Choroid plexus epithelial cell (primary cell): ENCODE measurements around the gene UBE3B.
A peak's percentile ranks its signal among the peaks of the same experiment; 100 is the strongest.

Experiments
- DNase-seq: peaks from one replicate; pipeline ENCODE4 v3.0.0-alpha.2; 2010; ENCODE audit warnings: low read depth
- H3K4me3 ChIP-seq: 2 replicates; pipeline ENCODE4 v1.5.1; 2011; ENCODE audit warnings: low read depth, mild to moderate bottlenecking, control low read depth, low read length, moderate library complexity
- CTCF ChIP-seq: conservative IDR thresholded peaks from 2 replicates; pipeline ENCODE4 v1.5.1; 2011; ENCODE audit warnings: low read depth, mild to moderate bottlenecking, control low read depth, inconsistent platforms, low read length, moderate library complexity

UBE3B gene

GRCh38 chr12:109444259-109444658 lies 33.2 kb upstream of the UBE3B start:
- peak; percentile 31 for DNase-seq
- TF ChIP-seq CTCF, result no peak
- no peak overlapping the region for H3K4me3 ChIP-seq

- TF ChIP-seq CTCF, result no peak
- DNase-seq, result peak; percentile 77
These were observed 32.2 kb upstream of the UBE3B start for GRCh38 chr12:109445191-109445609.

GRCh38 chr12:109446869-109447268 lies 30.6 kb upstream of the UBE3B start:
- no peak for TF ChIP-seq CTCF
- DNase-seq, result no peak
- no peak overlapping the region for H3K4me3 ChIP-seq

More at GRCh38 chr12:109445191-109445609, 32.2 kb upstream of the UBE3B start:
- no peak overlapping the region for H3K4me3 ChIP-seq

GRCh38 chr12:109447482-109447881 lies 30.0 kb upstream of the UBE3B start:
- no peak for DNase-seq

GRCh38 chr12:109448272-109448671 lies 29.2 kb upstream of the UBE3B start:
- no peak for TF ChIP-seq CTCF
- peak; percentile 60 for DNase-seq
- H3K4me3 ChIP-seq, result no peak overlapping the region

More at GRCh38 chr12:109447482-109447881, 30.0 kb upstream of the UBE3B start:
- no peak for TF ChIP-seq CTCF
- H3K4me3 ChIP-seq, result no peak overlapping the region

GRCh38 chr12:109448707-109449390 lies 28.6 kb upstream of the UBE3B start:
- no peak overlapping the region for H3K4me3 ChIP-seq
- DNase-seq, result no peak
- TF ChIP-seq CTCF, result no peak
